ENCODE data around the gene CCDC86.

The CCDC86 gene

DNA sequence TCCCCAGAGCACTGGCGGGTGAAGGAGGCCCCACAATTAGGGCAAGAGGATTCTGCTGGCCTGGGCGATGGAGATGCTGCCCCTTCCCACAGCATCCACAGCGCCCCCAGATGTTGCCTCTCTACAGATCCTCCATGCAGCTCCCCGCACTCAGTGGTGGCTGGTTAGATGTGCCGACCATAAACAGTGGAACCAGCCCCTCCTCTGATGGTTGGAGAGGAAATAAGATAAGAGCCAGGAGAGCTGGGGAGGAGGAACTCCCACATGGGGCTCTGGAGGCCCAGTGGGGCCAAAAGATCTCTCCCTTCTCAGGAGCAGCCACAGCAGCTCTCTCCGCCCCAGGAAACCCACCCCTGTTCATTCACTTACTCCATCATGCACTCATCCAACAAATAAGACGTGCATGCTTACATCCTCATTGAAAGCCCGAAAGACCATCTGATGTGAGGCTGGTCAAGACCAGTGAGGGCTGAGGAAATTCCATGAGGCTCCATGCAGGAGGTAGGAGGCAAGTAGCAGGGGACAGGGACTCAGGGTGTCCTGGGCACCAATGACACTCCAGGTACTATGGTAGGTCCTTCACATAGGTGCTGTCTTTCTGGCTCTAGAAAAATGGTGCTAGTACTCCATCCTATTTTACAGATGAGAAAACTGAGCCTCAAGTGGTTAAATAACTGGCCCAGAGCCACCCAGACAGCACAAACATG, 12.4 kb downstream of the CCDC86 start:
- DNase-seq = no peak

DNA sequence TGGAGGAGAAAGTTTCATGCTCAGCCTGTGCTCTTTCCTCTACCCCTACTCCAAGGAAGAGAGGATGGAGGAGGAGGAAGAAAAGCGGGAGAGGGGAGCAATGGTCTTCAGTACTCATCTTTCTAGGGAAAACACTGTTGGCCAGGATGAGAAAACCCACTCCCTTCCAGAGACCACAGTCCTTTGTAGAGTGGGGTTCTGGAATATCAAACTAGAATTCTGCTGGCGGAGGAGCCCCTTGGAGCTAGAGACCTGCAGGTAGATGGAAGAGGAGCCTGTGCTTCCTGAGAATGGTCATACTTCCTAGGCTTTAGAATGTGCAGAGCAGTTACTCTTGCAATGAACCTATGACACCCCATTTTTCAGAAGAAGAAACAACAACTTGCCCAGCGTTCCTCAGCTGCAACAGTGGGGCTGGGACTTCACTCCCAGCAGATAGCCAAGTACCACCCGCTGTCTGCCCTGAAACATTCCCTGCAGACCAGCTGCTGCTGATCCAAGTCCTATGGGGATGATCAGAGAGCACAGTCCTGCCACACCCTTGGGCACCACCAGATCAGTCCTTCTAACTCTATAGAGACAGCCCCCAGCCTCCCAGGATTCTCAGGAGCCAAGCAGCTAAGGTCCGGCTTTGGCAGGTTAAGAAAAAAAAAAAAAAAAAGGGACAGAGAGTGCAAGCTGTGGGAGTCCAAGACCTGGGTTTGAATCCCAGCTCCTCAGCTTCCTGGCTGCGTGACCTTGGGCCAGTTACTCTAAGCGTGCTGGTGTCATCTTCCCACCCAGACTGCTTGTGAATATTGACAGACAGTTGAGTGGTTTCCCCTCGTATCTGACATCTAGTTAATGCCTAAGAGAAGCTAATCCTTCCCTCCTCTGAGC, 13.2 kb downstream of the CCDC86 start:
- DNase-seq = no peak

GRCh38 chr11:60855726-60856633, 14.1 kb downstream of the CCDC86 start, which contains the start of gene PTGDR2:
TSS of gene PTGDR2 (minus strand) at chr11:60855950. CDS start at chr11:60853722, 2,228 bp downstream.
- no peak for DNase-seq

DNA sequence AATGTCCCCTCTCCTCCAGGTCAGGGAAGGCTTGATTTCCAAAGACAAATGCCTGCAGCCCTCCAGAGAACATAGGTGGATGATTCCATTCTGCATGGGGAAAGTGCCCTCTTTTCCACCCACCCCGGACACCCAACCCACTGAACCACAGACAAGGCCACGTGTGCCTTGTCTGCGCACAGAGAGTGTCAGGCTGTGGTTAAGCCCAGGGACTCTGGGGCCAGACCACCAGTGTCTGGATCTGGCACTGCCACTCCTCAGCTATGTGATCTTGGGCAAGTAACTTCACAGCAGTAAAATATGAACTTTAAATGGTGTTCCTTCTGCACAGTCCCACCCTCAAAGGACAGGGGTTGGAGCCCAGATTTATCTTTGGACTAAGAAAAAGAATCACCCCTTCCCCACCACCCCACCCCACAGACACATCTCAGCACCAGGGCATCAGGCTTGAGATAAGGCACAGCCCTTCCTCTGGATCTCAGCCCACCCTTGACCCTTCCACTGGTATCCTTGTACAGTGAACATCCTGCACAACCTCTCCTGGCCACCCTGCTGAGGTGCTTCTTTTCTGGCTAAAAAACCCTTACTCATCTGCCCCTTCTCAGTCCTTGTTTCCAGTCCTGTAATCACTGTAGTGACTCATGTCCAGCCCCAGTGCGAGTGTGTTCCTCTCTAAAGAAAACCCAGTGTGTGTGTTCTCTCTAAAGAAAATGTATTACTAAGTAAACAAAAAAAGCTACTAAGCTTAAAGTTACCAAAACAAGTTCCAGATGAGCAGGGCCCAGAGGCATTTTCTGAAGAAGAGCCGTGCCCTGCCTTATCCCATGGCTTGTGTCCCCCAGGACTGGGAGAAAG, 15.7 kb downstream of the CCDC86 start:
- DNase-seq = no peak

DNA sequence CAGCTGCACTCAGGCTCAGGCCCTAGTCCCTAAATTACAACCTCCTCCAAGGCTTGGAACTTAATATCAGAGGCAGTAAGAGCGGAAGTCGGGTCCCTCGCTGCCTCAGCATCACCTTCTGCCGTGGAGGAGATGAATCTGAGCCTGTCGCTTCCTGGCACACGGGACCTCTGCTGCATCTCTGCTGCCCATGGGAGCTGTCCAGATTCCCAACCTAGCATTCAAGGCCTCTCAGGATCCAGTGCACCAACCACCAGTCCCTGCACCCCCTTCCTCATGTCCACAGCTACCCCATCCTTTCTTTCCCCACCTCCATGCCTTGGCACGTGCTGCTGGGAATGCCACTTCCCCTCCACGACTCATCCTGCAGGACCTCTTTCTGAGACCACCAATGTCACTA, 16.3 kb downstream of the CCDC86 start:
- DNase-seq = no peak

DNA sequence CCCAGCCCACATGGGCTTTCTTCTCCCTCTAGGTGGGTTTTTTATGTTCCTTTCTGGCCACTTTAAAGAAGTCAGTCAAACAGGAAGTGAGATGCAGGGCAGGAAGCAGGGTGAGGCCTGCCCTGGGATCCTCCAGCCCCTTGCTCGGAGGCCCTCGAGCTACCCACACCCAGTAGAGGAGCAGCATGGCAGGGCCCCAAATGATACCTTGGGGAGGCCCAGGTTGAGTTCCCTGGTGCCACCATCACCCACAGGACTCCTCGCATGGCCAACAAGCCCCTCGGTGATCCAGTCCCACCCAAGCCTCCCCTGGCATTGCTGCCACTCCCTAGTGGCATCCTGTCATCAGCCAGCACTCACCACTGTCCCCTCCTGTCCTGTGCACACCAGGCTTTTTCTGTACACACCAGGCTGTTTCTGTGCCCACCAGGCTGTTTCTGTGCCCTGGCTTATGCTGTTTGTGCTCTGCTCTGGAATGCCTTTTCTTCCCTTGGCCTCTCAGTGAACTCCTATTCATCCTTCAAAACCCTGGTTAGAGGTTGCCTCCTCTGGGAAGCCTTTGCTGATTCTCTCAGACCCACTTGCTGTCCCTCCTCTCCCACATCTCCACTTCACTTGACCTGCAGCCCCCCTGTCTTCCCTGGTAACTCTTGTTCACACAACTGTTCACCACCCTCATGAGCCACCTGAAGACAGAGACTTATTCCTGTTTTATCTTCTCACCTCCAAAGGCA, 17.0 kb downstream of the CCDC86 start:
- DNase-seq = no peak

DNA sequence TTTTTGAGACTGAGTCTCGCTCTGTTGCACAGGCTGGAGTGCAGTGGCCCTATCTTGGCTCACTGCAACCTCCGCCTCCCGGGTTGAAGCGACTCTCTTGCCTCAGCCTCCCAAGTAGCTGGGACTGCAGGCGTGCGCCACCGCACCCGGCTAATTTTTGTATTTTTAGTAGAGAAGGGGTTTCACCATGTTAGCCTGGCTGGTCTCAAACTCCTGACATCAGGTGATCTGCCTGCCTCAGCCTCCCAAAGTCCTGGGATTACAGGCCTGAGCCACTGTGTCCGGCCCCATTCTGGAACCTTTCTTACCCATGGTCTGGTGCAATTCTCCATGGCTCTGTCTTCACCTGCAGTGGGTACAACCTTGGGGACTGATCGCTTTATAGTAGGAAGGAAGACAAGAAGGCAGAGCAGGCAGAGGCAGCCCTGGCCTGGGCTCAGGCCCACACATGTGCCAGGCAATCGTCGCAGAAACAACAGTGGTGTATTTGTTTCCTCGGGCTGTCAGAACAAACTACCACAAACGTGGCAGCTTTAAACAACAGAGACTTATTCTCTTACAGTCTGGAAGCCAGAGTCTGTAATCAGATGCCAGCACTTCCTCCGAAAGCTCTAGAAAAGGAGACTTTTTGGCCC, 17.8 kb downstream of the CCDC86 start:
- DNase-seq = no peak

DNA sequence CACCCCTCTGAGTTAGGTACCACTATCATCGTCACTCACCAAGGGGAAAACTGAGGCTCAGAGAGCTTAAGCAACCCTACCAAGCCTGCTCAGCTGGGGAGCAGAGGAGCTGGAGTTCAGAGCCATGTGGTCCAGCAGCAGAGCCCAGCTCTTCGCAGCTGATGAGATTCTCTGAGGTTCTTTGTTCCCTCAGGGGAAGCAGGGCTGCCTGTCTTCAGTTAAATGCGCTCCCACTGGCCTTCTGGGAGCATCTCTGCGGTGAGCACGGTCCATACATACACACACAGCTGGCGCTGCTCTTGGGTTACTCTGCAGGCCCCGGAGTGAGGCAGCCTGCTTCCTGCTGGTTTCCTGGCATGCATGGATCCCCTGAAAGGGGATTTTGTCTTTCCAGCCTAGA, 19.0 kb downstream of the CCDC86 start:
- no peak for DNase-seq

DNA sequence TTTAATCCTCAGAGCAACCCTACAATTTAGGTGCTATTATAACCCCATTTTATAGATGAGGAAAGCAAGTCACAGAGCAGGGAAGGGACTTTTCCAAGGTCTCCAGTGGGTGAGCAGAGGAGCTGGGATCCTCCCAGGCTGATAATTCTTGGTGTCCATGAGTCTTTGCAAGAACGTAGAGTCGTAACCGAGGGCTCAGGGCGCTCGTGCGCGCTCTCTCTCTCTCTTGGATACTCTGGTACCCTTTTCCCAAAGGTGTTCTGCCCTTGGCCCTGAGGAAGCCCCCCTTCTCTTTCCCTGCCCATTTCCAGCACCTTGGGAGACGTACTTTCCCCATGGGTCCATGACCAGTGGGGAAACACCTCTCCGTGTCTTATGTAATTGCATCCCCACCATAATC, 20.3 kb downstream of the CCDC86 start:
- no peak for DNase-seq

- no peak for DNase-seq
Observed at GRCh38 chr11:60863550-60864521, 21.9 kb downstream of the CCDC86 start.

DNA sequence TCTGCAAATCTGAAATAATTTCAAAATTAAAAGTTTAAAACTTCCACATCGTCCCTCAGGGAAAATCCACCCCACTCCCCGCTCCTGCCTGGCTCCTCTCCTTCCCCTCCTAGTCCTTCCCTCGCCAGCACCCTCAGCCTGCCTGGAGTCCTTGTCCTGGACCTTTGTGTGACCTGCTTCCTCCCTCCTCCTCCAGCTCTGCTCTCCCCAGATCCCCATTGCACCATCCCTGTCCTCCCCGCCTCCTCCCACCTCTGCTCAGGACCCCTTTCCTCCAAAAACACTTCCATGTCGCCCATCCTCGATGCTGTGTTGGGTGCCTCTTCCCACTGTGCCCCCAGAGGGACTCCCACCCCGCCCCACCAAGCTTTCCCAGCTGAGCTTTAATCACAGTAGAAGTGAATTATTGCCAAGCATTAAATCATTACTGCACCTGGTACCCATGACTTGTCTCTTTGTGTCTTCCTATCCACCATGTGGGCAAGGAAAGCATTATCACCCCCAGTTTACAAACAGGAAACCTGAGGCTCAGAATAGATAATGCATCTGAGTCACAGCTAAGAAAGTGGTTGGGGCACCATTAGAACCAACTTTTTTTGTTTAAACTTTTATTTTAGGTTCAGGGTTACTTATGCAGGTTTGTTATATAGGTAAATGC, 23.1 kb downstream of the CCDC86 start:
- no peak for DNase-seq

GRCh38 chr11:60866911-60867870, 25.3 kb downstream of the CCDC86 start, which contains the start of gene ZP1:
TSS of gene ZP1 (plus strand) at chr11:60867542. CDS start at chr11:60867562, 20 bp downstream.
- DNase-seq = no peak

GRCh38 chr11:60867871-60868681, 26.2 kb downstream of the CCDC86 start:
- no peak for DNase-seq

- no peak for DNase-seq
Observed at GRCh38 chr11:60868682-60869450, 27.0 kb downstream of the CCDC86 start.

GRCh38 chr11:60869451-60869825, 27.5 kb downstream of the CCDC86 start:
- no peak for DNase-seq

DNA sequence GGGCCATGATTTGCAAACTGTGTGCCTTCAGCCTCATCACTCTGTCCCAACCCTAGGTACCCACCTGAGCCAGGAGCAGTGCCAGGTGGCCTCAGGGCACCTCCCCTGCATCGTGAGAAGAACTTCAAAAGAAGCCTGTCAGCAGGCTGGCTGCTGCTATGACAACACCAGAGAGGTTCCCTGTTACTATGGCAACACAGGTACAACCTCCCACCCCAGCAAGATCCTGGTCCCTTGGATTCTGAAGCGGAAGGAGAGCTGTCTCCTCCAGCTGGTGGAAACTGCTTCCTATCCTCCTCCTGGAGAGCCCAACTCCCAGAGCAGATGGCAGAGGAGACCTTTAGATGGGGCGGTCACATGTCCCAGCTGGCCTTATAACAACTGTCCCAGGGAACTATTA, 28.4 kb downstream of the CCDC86 start:
- DNase-seq = no peak
